Fibroblast of peridontal ligament (primary cell): ENCODE measurements around the gene INPP5K.

ENCODE experiments used
- DNase-seq: peaks from one replicate; pipeline ENCODE4 v3.0.0-alpha.2; 2010; ENCODE audit errors: extremely low read depth

INPP5K gene

DNA sequence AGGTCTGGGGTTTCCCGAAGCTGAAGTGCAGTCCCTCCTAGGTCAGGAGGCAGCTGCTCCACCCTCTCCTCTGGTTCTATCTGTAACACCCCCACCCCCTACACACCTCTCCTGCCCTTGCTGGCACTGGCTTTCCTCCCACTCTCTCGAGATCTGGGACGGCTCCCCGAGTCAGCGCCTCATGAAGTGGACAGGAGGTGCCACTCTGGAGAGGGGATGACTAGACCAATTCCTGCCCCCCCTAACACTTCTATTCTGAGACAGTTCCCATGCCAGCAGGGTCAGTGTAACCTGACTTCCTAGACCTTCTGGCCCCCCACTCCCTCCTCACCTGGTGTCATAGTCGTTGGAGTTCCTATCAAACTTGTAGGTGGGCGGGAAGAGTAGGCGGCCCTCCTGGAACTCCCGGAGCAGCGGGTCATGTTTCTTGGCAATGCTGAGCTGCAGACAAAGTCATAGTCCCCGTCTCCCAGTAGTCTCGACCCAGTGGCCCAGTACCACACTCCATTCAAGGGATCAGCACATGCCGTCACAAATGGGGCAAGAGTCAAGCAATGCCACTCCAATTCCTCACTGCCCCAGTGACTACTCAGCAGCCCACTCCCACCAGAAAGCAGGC lies 9.7 kb downstream of the INPP5K start:
- no peak for DNase-seq

DNA sequence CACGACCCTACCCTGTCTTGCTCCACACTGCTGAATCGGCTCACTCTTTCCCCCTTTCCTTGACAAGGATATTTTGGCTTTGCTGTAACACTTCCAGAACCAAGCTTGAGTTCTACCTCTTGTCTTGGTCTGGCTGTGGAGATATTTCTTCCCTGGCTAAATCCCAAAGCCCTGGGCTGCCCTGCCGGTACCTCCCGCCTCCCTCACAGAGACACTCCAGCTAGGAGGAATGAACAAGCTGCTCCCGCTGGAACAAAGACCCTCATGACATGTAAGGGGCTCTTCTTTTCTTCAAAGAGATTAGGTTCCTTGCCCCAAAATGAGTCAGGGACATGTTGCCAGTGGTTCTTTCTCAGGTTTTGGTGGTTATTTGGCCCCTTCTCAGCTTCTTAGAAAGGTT lies 10.8 kb downstream of the INPP5K start:
- DNase-seq = no peak

DNA sequence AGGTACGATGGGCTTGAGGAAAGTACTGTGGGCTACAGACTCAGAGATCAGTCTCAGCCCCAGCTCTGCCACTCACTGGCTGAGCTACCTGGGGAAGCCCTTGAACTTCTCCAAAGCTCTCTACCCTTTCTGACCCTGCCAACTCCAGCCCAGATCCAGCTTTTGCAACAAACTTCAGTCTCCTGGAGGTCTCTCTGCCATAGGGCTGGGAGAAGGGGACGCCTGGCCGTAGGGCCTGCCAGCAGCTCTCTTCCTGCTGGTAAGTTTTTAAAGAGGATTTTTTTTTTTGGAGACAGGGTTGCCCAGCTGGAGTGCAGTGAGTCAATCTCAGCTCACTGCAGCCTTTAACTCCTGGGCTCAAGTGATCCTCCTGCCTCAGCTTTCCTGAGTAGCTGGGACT lies 11.5 kb downstream of the INPP5K start:
- DNase-seq = no peak

DNA sequence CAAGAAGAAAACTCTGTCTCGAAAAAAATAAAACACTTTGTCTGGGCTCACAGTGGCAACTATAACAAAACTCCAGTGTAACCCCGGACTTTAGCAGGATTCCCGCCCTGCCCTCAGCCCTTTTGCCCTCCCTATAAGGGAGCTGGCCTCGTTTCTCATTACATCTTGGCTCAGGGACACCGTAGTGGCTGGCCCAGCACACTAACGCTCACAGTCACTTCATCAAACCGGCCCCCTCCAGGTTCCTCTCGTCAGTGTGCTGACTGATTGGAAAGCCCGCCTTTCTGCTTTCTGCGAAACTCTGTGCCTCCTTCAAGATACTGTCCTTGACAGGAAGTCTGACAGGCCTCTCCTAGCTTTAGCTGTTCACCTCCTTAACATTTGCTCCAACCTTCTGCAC lies 12.7 kb downstream of the INPP5K start:
- DNase-seq = no peak

DNA sequence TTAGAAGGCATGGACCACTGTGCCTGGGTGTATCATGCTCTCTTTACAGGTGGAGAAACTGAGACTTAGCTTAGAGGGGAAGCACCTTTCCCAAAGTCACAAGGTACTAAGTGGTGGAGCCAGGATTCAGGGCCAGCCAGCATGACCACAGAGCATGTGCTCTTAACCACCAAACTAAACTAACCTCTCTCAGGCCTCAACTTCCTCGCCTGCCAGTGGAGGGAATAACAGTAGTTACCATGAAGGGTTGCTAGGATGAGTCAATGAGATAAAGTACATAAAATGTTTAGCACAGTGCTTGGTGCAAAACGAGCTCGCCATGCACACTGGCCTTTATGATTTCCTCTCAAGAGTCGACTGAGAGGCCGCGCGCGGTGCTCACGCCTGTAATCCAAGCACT lies 17.5 kb downstream of the INPP5K start:
- peak; percentile 69 for DNase-seq

DNA sequence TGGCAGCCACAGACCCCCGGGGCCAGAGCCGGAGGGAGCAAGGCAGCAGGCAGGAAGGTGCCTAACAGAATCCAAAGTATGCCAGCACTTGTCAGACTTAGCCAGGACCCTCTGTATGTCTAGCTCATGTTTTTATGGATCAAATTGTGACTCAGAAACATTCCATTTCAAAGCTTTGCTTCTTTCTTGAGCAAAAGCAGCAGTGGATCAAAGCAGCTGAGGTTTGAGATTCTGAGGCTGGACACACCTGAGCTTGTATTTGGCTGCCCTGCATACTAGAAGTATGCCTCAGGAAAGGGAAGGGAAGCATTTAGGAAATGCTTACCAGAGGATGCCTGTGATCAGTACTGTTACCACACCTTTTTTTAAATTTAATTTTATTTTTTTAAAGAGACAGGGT lies 18.2 kb downstream of the INPP5K start:
- no peak for DNase-seq

DNA sequence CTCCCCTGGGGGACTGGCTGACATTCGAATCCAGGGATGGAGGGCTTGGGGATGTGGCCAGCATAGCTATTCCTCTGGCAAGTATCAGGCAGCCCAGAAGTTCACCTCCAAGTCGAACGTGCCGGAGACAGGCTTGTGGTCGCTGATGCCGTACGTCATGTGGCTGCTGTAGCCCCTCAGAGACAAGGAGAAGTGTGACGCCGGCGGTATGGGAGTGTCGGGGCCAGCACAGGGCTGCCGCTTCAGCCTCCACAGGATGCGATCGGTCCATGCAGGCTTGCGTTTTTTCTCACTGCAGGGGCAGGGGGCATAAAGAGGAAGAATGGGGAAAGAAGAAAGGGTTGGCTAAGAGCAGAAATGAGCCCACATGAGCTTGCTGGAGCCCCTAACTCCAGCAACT lies 18.6 kb downstream of the INPP5K start:
- no peak for DNase-seq

DNA sequence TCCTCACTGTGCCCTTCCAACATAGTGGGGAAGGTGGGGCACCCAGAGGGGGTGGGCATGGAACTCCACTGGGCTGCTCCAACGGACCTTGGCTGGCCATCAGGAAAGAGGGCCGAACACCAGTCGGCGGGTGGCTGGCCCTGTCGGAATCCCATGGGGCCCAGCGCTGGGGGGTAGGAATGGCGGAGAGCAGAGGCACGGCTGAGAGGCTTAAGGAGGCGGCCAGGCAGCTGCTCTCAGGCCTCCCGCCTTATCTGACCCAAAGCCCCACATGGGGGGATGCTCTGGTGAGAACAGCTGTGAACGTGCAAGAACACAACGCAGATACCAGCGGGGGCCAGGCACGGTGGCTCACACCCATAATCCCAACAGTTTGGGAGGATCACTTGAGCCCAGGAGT lies 19.5 kb downstream of the INPP5K start:
- no peak for DNase-seq

DNA sequence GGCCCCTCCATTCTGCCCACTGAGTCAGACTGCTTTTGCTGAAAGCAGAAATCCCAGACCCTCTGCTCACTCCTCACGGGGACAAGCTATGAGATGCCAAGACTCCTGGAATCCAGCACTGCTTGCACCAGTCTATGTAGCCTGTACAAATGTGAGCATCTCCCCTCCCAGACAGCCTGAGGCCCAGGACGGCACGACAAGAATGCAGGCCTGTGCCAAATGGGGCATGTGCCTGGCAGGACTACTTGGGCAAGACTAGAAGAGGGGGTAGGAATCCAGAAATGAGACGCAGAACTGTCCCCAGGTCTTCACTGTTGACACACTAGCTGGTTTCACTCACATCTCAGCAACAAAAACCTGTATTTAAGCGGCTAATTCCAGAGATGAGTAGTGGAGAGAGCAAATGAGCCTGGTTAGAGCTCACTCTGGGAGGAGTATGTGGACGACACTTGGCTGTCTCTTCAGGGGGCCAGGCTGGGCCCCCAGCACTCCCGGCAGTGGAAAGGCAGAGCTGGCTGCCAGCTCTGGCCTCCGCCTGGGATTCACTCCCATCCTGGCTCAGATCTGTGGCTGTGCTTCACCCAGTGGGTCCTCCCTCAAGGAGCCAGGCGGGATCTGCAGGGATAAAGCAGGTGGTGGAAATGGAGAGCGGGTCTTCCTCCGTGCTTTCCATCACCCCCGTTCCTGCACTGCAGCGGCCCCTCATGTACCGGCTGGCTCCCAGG lies 21.0 kb downstream of the INPP5K start:
- DNase-seq = peak; percentile 45

DNA sequence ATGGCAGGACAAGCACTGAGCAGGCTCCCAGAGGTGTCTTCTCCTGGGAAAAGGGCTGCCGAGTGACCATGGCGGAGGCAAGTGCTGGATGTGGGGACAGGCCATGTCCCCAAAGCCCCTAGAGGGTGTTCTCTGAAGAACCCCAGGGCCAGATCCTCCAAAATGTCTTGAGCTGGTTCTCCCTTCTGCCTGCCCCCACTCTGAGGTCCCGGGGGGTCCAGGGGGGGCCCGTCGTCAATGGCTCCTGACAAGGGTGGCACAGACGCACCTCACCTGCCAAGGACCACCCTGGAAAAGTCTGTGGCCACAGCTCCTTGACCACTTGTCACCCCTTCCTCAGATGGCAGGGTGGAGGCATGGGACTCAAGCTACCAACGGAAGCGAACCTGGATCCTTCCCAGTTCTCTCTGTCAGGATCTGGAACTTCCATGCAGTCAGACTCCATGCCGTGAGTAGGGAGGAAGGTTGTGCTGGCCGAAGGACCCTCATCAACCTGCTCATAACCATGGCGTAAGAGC lies 21.6 kb downstream of the INPP5K start:
- no peak for DNase-seq

DNA sequence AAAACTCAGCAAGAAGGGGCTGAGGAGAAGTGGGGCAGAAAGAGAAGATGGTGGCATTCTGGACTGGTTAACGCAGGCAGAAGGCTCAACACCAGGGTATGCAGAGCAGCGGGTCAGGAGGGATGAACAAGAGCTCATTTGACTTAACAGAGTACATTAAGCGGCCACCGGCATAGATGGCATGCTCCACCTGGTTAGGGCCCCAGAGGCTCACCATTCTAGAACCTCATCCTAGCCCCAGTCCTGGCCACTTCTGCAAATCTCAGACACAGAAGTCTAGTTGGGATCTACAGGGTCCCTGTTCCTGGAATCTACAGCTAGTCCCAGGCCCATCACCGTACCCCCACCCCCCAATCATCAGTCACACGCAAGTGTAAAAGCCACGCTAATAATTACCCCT lies 22.2 kb downstream of the INPP5K start:
- DNase-seq = no peak

DNA sequence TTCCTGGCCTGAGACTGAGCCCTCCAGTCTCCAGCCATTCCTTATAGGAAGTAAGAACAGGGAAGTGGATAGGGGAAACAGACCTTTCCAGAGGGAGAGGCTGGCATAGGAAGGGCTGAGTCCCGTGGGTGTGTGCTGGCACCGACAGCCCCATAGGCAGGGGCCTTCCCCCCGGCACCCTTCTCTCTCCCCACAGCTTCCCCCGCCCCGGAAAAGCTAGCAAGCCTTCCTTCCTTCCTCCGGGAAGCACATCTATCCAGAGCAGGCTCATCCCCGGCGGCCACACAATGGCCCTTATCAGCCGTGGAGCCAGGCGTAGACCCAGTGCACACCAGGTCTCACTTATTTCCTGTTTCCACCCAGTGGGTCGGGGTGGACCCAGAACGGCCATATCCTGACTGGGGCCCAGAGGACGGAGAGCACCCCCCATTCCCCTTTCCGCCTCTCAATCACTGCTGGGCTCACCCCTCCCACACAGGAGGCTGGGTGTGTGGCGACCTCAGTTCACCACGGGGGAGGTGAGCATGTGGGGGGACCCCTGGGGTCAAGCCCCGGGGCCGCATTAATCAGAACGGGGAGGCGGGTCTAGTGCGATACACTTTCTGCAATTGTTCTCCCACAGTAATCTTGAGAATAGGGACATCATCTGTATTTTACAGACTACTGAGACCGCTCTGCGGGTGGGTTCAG lies 23.0 kb downstream of the INPP5K start:
- no peak for DNase-seq

DNA sequence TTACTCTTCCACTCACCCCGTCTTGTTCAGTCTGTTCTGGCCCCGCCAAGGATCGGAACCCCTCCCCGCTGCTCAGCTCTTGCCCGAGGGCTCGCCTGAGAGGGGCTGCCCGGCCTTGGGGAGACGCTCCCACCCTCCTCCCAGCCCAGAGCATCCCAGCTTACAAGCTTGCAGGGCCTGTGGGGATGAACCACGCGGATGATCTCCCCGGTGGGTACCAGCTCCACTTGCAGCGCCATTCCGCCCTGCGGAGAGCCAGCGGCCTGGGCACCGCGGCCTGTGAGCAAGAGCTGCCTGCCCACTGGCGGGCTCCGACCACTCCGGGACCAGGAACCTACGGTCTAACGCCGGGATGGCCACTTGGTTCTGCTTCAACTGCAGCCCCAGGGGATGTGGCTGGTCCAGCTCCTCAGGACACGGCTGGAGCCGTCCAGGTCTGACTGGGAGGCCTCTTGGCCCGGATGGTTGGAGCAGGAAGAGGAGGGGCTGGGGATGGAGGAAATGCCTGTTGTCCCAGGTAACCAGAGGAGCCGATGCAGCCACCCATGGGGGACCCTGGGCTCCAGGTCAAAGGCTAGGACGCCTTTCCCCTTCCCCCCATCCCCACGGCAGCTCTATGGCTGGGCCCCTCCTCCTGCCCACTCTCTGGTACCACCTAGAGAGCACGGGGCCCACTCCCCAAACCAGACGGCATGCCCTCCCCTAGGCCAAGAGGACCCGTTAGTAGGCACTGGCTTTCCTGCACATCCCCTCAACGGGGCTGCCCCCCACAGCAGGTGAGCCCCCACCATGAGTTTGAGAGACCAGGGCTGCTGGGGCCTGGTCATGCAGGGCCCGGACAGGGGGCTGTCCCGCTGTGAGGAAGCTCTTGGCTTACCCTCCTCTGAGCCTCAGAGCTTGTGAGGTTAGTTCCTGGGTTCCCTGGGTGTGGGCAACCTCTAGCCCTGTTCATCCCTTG lies 23.9 kb downstream of the INPP5K start, which contains the start of gene MYO1C:
MYO1C (minus strand) TSS at position 438 of the 958 bp plus-strand sequence; CDS start at position 239, 199 bp downstream.
- no peak for DNase-seq

DNA sequence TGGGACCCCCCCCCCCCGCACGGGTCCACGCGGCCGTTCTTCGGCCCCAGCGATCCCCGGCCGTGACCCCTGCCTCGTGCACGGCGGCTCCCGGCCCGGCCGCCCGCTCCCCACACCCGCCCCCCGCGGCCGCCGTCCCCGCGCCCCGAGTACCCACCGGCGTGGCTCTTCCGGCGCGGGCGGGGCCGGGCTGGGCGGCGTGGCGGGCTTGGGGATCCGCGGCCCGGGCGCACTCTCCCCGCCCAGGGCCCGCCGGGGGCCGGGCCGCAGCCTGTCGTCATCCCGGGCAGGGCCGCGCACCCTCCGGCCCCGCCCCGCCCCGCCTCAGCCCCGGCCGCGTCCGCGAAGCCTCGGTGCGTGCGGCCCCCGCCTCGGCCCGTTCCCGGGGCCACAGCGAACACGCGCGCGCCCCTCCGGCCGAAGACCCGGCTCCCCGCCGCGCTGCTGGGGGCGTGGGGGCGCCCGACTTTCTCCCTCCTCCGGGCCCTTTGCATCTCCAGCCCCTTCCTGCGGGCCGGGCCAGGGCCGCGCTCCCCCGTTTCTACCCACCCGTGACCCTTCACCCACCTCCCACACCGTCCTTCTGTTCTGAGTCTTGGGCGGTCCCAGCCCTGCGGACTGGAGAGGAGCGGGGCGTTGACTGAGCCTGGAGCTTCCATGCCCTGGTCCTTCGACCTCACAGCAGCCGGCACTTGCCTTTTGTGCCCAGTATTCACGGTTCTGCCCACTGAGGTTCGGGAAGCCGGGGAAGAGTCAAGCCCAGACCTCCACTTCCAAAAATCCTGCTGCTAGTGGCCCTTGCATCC lies 24.8 kb downstream of the INPP5K start:
- peak; percentile 29 for DNase-seq

DNA sequence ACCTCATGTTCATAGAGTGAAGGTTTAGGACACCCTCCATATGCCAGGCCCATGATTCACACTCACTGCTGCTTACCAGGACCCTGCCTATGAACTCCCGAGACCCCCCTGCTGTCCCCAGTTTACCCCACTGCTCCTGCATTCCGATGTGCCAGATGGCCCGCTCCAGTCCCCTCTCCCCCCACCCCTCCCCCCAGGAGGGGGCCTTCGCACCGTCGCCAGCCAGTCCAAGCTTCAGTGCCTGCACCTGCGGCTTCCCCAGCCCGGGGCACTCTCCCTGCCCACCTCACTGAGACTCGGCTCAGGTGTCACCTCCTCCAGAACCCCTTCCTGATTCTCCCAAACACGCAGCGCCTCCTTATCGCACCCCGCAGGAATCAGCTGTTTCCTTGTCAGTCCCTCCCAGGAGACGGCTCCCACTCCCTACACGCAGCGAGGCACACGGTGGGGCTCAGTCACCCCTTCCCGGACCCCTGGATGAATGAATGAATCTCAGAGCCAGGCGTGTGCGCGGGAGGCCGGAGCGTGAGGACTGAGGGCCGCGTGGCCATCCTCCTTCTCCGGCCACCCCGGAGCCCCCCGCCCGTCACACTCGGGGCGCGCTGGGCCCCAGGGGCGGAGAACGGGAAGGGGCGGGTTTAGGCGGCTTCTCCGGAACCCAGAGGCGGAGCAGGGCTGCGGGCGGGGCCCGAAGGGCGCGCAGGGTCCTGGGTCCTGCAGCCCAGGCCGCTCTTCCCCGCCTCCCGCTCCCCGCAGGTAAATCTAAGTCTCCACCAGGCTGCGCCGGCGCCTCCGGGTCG lies 25.6 kb downstream of the INPP5K start:
- no peak for DNase-seq

DNA sequence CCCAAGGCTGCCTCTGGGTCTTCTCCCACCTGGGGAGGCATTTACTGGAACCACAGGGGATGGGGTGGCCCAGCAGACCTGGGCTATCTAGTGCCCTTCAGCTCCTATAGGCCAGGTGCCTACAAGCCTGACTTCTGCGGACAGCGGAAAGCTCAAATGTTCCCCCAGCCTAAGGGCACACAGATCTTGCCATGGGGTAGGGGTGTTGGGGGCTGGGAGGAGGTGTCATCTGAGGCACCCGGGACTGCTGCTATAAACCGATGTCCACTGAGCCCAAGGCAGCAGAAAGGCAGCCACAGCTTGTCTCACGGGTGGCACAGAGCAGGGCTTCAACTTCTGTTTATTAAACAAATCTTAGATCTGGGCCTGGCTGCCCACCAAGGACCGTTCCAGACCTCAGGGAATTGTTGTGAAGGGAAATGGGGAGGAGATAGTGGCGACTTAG lies 27.6 kb downstream of the INPP5K start:
- DNase-seq = no peak

DNA sequence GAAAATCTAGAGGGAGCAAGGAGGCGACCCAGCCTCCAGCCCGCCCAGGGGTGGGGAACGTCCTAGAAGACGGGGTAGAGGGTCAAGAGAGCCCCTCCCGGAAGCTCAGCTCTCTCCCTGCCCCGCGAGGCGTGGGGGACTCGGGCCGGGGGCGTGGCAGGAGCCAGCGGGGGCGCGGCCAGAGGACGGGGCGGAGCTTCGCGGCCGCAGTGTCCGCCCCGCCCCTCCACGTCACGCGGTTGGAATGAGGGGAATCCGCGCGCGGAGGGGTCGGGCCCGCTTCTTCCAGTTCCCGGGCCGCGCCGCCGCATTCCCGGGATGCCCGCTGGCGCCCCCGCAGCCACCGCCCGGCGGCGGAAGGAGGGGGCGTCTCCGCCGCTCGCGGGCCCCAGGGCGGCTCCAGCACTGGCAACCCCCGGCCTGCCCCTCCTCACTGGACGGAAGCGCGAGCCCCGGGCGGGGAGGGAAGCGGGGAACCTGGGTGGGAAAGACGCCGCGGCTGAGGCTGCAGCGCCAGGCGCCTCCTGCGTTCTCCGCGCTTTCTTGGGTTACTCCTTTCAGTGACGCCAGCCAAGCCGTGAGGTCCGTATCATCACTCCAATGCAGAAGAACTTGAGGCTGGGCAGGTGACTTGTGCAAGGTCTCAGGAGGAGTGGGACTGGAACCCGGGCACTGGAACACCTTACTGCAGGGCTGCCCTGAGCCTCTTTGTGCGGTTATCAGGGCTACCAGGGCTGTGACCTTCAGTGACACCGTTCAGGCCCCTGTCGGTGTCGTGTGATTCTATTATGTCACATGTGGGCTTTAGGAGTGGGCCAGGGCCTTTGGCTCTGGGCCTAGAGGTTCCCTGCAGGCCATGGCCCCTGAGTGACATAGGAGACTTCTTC lies 28.2 kb downstream of the INPP5K start:
- DNase-seq = peak; percentile 78

DNA sequence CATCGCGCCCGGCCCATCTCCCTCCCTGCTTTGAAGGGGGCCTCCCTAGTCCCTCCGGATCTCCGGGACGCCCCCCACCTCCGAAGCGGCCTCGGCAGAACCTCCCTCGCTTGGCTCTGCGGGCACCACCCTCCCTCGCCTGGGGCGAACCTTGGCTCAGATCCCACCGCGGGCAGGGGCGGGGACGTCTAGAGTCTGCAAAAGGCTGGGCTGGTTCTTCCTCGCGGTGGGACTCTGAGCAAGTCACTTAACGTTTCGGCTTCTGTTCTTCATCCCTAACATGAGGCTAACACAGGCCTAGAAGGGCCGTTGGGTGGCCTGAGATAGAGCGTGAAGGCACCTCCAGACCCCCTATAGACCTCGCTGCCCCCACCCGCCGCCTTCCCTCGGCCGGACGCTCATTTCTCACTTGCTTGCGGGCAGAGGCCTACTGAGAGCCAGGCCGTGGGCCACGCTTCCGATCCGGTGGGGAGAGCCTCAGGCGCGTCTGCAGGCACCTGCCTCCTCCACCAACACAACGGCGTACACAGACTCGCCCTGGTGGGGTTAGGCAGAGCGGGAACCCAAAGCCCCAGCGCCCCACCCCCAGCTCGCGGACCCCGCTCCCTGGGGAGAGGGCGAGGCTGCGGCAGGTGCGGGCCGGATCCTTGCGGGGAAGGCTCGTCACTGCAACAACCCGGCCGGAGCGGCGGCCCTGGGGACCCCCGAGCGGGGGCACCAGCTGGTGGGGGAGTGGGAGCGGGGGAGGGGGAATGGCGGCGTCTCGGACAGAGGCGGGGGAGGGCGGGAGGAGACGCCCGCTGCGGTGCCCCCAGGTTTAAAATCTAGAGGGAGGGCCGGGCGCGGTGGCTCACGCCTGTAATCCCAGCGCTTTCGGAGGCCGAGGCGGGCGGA lies 29.4 kb downstream of the INPP5K start:
- DNase-seq = peak; percentile 62
